ENCODE results near the gene DDB1. TPM values are rescaled to one million over a fixed set of nuclear protein-coding genes. Genes with fewer than 3 reads are reported as not detected.

Gene DDB1
- total RNA-seq, 1 donor from 2014 or later: 165 TPM

DNA sequence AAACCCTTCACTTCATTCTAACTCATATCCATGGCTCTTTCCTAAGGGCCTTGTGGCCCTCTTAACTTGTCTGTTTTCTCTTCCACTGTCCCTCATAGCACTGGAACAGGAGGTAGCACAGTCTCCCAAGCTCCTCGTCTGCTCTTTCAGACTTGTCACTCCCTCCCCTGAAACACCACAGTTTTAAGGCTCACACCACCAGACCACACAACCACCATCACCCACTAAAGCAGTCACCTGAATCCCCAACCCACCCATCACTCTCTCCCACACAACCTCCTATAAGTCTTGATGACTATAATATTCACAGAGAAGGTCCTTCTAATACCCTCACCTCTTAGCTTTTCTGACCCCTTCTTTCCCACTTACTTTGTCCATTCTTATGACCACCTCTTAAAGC is 26.7 kb downstream of the DDB1 start:
- DNase-seq (ENCODE audit: low read depth): no peak
- Histone ChIP-seq H3K4me3 (ENCODE audit: low read depth, low read length) (no peak overlapping the region), H3K36me3 (ENCODE audit: control insufficient read depth, insufficient read depth, low read length) (peaks cover 8% of the 10 kb centered on the region), H3K27me3 (ENCODE audit: control insufficient read depth, insufficient read depth, low read length) (no peaks in the 10 kb centered on the region)
- TF ChIP-seq, protein P1, sequence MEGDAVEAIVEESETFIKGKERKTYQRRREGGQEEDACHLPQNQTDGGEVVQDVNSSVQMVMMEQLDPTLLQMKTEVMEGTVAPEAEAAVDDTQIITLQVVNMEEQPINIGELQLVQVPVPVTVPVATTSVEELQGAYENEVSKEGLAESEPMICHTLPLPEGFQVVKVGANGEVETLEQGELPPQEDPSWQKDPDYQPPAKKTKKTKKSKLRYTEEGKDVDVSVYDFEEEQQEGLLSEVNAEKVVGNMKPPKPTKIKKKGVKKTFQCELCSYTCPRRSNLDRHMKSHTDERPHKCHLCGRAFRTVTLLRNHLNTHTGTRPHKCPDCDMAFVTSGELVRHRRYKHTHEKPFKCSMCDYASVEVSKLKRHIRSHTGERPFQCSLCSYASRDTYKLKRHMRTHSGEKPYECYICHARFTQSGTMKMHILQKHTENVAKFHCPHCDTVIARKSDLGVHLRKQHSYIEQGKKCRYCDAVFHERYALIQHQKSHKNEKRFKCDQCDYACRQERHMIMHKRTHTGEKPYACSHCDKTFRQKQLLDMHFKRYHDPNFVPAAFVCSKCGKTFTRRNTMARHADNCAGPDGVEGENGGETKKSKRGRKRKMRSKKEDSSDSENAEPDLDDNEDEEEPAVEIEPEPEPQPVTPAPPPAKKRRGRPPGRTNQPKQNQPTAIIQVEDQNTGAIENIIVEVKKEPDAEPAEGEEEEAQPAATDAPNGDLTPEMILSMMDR (IDR thresholded peaks at IDR 0.05; ENCODE audit: insufficient read depth, low read length, poor library complexity, severe bottlenecking): no peak

DNA sequence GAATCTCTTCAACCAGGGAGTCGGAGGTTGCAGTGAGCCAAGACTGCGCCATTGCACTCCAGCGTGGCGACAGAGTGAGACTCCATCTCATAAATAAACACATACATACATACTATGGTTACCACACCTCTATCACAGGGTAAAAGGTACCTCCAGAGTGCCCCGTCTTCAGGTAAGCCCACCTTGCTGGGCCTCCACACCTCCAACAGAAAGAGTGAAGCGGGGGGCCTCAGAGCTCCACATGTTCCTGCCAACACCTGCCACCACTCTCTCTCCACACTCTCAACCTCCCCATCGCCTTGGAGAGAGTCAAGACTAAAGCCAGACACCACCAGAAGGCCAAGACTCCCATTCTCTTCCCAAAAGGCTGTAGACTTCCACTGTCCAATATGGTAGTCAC is 27.5 kb downstream of the DDB1 start:
- no peaks in the 10 kb centered on the region for H3K27me3 ChIP-seq (ENCODE audit: control insufficient read depth, insufficient read depth, low read length)
- peaks cover 6% of the 10 kb centered on the region for H3K36me3 ChIP-seq (ENCODE audit: control insufficient read depth, insufficient read depth, low read length)
- no peak for DNase-seq (ENCODE audit: low read depth)

DNA sequence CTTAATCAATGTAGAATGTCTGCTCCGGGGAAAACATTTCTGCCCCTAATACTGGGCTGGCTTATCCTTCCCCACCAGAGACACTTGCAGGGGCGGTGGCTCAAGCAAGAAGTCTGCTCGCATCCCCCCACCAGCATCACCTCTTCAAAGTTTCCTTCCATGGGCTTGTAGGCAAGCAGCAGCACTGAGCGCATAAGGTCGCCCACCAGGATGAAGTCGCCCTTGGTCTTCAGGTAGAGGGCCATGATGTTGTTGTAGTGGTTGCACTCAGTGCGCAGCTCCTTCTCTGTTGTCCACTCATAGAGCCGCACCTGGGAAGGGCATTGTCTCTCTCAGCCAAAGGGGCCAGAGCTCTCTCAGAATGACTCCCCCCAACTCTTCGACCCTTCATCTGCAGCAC is 29.2 kb downstream of the DDB1 start:
- Histone ChIP-seq H3K27me3 (ENCODE audit: control insufficient read depth, insufficient read depth, low read length) (no peaks in the 10 kb centered on the region), H3K36me3 (ENCODE audit: control insufficient read depth, insufficient read depth, low read length) (peaks cover 5% of the 10 kb centered on the region), H3K4me3 (ENCODE audit: low read depth, low read length) (no peak overlapping the region)
- TF ChIP-seq, protein P1 (IDR thresholded peaks at IDR 0.05; ENCODE audit: insufficient read depth, low read length, poor library complexity, severe bottlenecking): no peak
- no peak for DNase-seq (ENCODE audit: low read depth)

More for the DNA sequence above, 27.5 kb downstream of the DDB1 start:
- TF ChIP-seq, protein P1 (IDR thresholded peaks at IDR 0.05; ENCODE audit: insufficient read depth, low read length, poor library complexity, severe bottlenecking): no peak
- no peak overlapping the region for H3K4me3 ChIP-seq (ENCODE audit: low read depth, low read length)

DNA sequence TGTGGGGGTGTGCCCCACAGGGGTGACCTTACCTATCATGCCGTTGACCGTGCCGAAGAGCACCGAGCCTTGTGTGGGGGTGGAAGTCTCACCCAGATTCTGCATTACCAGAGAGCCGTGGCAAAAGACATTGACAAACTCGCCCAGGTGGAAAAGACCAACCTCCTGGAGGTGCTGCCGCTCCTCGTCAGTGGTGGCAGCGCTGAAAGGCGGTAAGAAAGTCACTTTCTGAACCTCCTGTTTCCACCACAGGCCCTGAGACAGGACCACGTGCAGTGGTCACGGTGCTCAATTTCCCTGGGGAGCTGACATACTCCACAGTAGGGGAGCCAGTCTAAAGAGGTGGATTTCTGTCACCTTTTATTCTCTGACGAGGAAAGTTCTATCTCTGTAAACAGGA is 30.4 kb downstream of the DDB1 start:
- peaks cover 5% of the 10 kb centered on the region for H3K36me3 ChIP-seq (ENCODE audit: control insufficient read depth, insufficient read depth, low read length)
- TF ChIP-seq, protein P1 (IDR thresholded peaks at IDR 0.05; ENCODE audit: insufficient read depth, low read length, poor library complexity, severe bottlenecking): no peak
- no peak for DNase-seq (ENCODE audit: low read depth)
- no peak overlapping the region for H3K4me3 ChIP-seq (ENCODE audit: low read depth, low read length)
- no peaks in the 10 kb centered on the region for H3K27me3 ChIP-seq (ENCODE audit: control insufficient read depth, insufficient read depth, low read length)

DNA sequence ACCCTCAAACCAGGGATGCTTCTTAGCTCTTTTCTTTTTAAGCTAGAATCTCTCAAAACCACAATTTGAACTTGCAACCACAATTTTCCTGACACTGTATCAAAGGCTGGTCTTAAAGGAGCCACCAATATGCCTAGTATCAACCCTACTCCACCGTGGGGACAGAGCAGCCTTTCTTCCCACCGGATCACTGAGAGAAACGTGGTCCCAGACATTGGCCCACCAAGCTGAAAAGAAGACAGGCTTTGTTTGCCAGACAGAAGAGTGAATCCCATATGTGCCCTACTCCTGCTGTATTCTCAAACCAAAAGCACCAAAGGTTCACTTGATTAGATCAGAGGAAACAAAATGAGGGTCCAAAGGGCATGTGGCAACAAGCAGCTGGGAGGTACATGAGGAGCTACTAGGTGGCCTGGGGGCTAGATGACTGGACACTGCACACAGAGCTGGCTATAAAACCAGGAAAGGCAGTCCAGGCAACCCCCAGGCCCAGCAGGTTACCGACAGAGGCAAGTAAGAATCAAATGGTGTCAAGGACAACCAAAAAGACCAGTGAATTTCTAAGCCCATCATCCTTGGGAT is 34.2 kb downstream of the DDB1 start:
- Histone ChIP-seq H3K36me3 (ENCODE audit: control insufficient read depth, insufficient read depth, low read length) (peaks cover 2% of the 10 kb centered on the region), H3K4me3 (ENCODE audit: low read depth, low read length) (no peak overlapping the region), H3K27me3 (ENCODE audit: control insufficient read depth, insufficient read depth, low read length) (peaks cover 7% of the 10 kb centered on the region)
- DNase-seq (ENCODE audit: low read depth): no peak
- TF ChIP-seq, protein P1 (IDR thresholded peaks at IDR 0.05; ENCODE audit: insufficient read depth, low read length, poor library complexity, severe bottlenecking): no peak

DNA sequence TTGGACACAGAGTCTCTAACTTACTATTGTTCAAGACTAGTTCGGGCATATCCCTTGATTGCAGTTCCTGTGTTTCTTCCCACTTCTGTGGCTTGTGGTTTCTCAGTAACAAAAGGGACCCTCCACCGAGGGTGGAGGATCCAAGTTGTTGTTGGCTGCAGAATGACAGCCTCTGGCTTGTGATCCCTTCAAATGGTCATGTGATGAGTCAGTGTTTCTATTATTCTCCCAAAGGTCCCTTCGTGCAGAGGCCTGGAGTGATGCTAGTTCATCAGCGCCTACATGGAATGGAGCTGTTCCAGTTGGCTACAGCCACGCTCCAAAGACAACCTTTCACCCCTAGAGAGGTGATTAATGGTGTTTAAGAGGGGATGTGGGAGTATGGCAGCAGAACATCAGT is 35.2 kb downstream of the DDB1 start:
- TF ChIP-seq, protein P1 (IDR thresholded peaks at IDR 0.05; ENCODE audit: insufficient read depth, low read length, poor library complexity, severe bottlenecking): no peak
- Histone ChIP-seq H3K36me3 (ENCODE audit: control insufficient read depth, insufficient read depth, low read length) (peaks cover 2% of the 10 kb centered on the region), H3K4me3 (ENCODE audit: low read depth, low read length) (no peak overlapping the region), H3K27me3 (ENCODE audit: control insufficient read depth, insufficient read depth, low read length) (peaks cover 11% of the 10 kb centered on the region)
- peak; percentile 86 for DNase-seq (ENCODE audit: low read depth)

All from kidney epithelial cell (primary cell).